GM12878 (cell line): ENCODE data around the gene LEMD2. TPM values are rescaled to one million over a fixed set of nuclear protein-coding genes. Genes with fewer than 3 reads are reported as not detected.

Experiments
- ATAC-seq: fragments of 200-7000 bp; cut with Tn5 transposase; 3 replicates; pipeline ENCODE4 v1.9.1; 2020; ENCODE audit warnings: mild to moderate bottlenecking, moderate library complexity
- BruUV-seq: library from RNA; stranded (reverse); fragments of 400-500 nt; replicated peaks from 2 replicates; lab custom pipeline; 2021; lab: Mats Ljungman, UMichigan
- CTCF ChIA-PET: fragments of 300-600 bp; sonication (Branson Sonifier 250); formaldehyde crosslinking; extraction: SDS; loops from one replicate; lab custom pipeline; 2021; ENCODE audit warnings: inconsistent platforms; lab: Yijun Ruan, JAX
- POLR2A ChIA-PET: fragments of 350-600 bp; formaldehyde crosslinking; extraction: SDS; loops from one replicate; lab custom pipeline; 2021; ENCODE audit warnings: inconsistent platforms; lab: Charles Lee
- RAD21 ChIA-PET: fragments of 300-600 bp; sonication (Branson Sonifier 250); formaldehyde crosslinking; loops from one replicate; lab custom pipeline; 2023; ENCODE audit warnings: antibody characterized with exemption; ENCODE audit not compliant: unreplicated experiment; lab: Charles Lee
- SMC1A ChIA-PET: fragments of 300-600 bp; sonication (Branson Sonifier 250); formaldehyde crosslinking; loops from one replicate; lab custom pipeline; 2023; ENCODE audit not compliant: unreplicated experiment, uncharacterized antibody; lab: Charles Lee
- DNase-seq: peaks from one replicate; pipeline ENCODE4 v3.0.0-alpha.2; 2011; ENCODE audit warnings: low read depth, low spot score
- FAIRE-seq: peaks from 3 replicates; lab custom pipeline; 2011; peaks lifted over from hg19 to GRCh38; lab: Jason Lieb, UNC
- H2AFZ ChIP-seq: 2 replicates; pipeline ENCODE4 v1.6.0; 2011; ENCODE audit warnings: low read depth, low read length, control low read depth; ENCODE audit not compliant: control insufficient read depth
- H3K27ac ChIP-seq: 2 replicates; pipeline ENCODE4 v1.5.1; 2011; ENCODE audit warnings: control low read depth; ENCODE audit not compliant: control insufficient read depth, insufficient read depth
- H3K27me3 ChIP-seq, 2 experiments: replicated peaks in 1 of 2; 2 replicates each; pipeline versions ENCODE4 v1.6.0 to v1.6.1; 2011; ENCODE audit warnings: low read length in 1 of 2; ENCODE audit not compliant: control insufficient read depth in 2 of 2, insufficient read depth in 2 of 2
- H3K36me3 ChIP-seq, 2 experiments: 2 replicates each; pipeline ENCODE4 v1.5.1; 2011; ENCODE audit warnings: low read length in 1 of 2; ENCODE audit not compliant: control insufficient read depth in 2 of 2, insufficient read depth in 2 of 2
- H3K4me1 ChIP-seq: 2 replicates; pipeline ENCODE4 v1.6.1; 2011; ENCODE audit warnings: mild to moderate bottlenecking, low read length, moderate library complexity, mixed read lengths; ENCODE audit not compliant: control insufficient read depth, insufficient read depth
- H3K4me2 ChIP-seq: 2 replicates; pipeline ENCODE4 v1.6.0; 2011; ENCODE audit warnings: control low read depth; ENCODE audit not compliant: control insufficient read depth, insufficient read depth
- H3K4me3 ChIP-seq: fragments of 200-600 bp; sonication (generic); 2 replicates; pipeline ENCODE4 v1.5.1; 2016
- H3K79me2 ChIP-seq: 2 replicates; pipeline ENCODE4 v1.6.0; 2011; ENCODE audit warnings: low read length; ENCODE audit not compliant: control insufficient read depth, insufficient read depth
- H3K9ac ChIP-seq: 2 replicates; pipeline ENCODE4 v1.8.0; 2011; ENCODE audit warnings: low read length, control low read depth, mixed read lengths; ENCODE audit not compliant: control insufficient read depth, insufficient read depth
- H3K9me3 ChIP-seq: replicated peaks from 3 replicates; pipeline ENCODE4 v1.5.1; 2011; ENCODE audit warnings: mild to moderate bottlenecking, low read length; ENCODE audit not compliant: control insufficient read depth, insufficient read depth
- H4K20me1 ChIP-seq: 2 replicates; pipeline ENCODE4 v1.6.0; 2011; ENCODE audit not compliant: control insufficient read depth, insufficient read depth
- CBFB ChIP-seq: IDR thresholded peaks from 2 replicates; pipeline ENCODE4 v1.6.1; 2016; ENCODE audit warnings: antibody characterized with exemption, low read depth
- LARP7 ChIP-seq: fragments of 450-650 bp; IDR thresholded peaks from 2 replicates; pipeline ENCODE4 v1.6.1; 2017; ENCODE audit warnings: mild to moderate bottlenecking
- NBN ChIP-seq: fragments of 450-650 bp; IDR thresholded peaks from 2 replicates; pipeline ENCODE4 v1.6.1; 2016
- STAT3 ChIP-seq: IDR thresholded peaks from 2 replicates; pipeline ENCODE4 v1.6.1; 2011; ENCODE audit warnings: low read depth, low read length, improper control_type of control experiment
- SUPT20H ChIP-seq: IDR thresholded peaks from 2 replicates; pipeline ENCODE4 v1.6.1; 2011; ENCODE audit warnings: low read depth, mild to moderate bottlenecking, low read length, moderate library complexity, borderline replicate concordance; ENCODE audit not compliant: control insufficient read depth
- ZNF217 ChIP-seq: fragments of 450-650 bp; IDR thresholded peaks from 2 replicates; pipeline ENCODE4 v1.6.1; 2017; ENCODE audit warnings: antibody characterized with exemption, mild to moderate bottlenecking
- WGBS: methylation state at CpG from one replicate; pipeline ENCODE4 v1.1.6; 2016; ENCODE audit warnings: low lambda C conversion rate; ENCODE audit not compliant: insufficient replicate concordance, insufficient coverage; ENCODE audit errors: missing lambda C conversion rate; 5-methylcytosine and 5-hydroxymethylcytosine counted together
- in situ Hi-C: fragments of 300-500 bp; cut with MboI; formaldehyde crosslinking; loops from 9 replicates; pipeline ENCODE4 v1.14.3; 2018; ENCODE audit warnings: mixed read lengths
- intact Hi-C: fragments of 100-400 bp; cut with micrococcal nuclease; formaldehyde crosslinking; loops from one replicate; pipeline ENCODE4 v1.14.2; 2022; ENCODE audit not compliant: unreplicated experiment
- polyA plus RNA-seq, 11 experiments: library from polyadenylated mRNA; depleted of rRNA in 4 of 11; unstranded in 6 of 11; stranded (reverse) in 5 of 11; fragments of >200 nt; fragmentation: Nextera tagmentation in 4 of 11; fragmentation: Illumina TruSeq in 1 of 11; extraction: Ambion mirVana in 4 of 11; extraction: Trizol in 1 of 11; gene quantifications; 1 replicate in 1 of 11; 2 replicates in 10 of 11; pipeline versions ENCODE4 v1.2.1 to v1.2.3, GENCODE V29; 2011 to 2016; ENCODE audit warnings: inconsistent platforms in 2 of 11, missing spikeins in 2 of 11, low read depth in 1 of 11
- total RNA-seq, 4 experiments: library from RNA; depleted of rRNA in 3 of 4; stranded (reverse); fragments of >200 nt in 3 of 4; fragmentation: Illumina TruSeq in 1 of 4; extraction: Trizol in 1 of 4; gene quantifications; 2 replicates each; pipeline versions ENCODE4 v1.2.1 to v1.2.3, GENCODE V29; 2013 to 2021
- TF ChIP-seq, protein P1 (sequence below): fragments of 450-650 bp; conservative IDR thresholded peaks from 2 replicates; pipeline ENCODE4 v1.6.1; 2017; ENCODE audit warnings: mild to moderate bottlenecking, moderate library complexity
- TF ChIP-seq, protein P2 (sequence below): IDR thresholded peaks from 2 replicates; pipeline ENCODE4 v1.6.1; 2012; ENCODE audit warnings: low read depth, low read length, improper control_type of control experiment
- TF ChIP-seq, protein P3 (sequence below): fragments of 450-650 bp; IDR thresholded peaks from 2 replicates; pipeline ENCODE4 v1.6.1; 2017; ENCODE audit warnings: mild to moderate bottlenecking, low read depth, inconsistent platforms; ENCODE audit not compliant: poor library complexity, severe bottlenecking

The LEMD2 gene
- total and polyA plus RNA-seq, 10 of the 15 experiments (the other 5 are each of a cell fraction or from before 2014, with no cell fraction given): 0.45 to 47.1 (median 22.8) TPM

DNA sequence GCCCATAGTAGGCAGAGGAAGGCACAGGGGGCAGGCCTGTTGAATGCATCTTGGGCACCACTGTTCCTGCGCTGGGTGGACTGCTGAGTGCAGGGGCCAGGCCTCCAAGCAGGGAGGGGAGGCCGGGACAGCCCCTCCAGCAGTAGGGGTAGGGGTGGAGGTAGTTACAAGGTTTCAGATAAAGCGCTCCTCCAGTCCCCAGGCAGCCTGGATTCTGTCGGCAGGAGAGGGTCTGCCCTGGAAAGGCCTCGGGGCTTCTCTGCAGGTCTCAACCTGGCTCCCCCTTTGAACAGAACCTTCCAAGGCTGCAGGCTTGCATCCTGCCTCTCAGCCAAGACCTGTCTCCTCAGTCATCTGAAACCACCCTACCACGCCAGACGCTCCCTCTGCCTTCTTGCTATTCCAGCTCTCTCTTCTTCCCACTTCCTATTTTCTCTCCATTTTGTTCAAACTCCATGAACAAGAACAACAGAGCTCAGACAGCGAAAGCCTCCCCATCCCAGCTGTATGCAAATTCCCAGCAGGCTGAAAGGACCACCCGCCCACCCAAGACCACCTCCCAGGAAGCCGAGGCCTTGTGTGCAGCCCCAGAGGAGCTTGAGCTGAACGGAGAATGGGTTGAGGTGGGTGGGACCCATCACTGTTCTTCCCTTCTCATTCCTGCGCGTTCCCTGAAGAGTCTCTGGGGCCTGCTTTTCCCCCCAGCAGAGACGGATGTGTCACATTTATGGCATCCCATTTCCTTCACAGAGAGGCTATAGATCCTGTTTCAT is 13.4 kb upstream of the LEMD2 start:
- ChIA-PET POLR2A (no interaction called here), CTCF (interaction anchor here (0.6 kb wide), 1 partner anchor 39 kb away, joined by 3 read pairs; no protein-coding TSS in a partner anchor)
- peaks cover 0 to 6% of the 10 kb centered on the region in 2 experiments; a peak in 3 of 4 replicates for H3K27me3 ChIP-seq

More for the DNA sequence above, 13.4 kb upstream of the LEMD2 start:
- ATAC-seq: no peak
- in situ Hi-C loops (no loop called here), intact Hi-C loops (no loop called here)
- no TSS peak for BruUV-seq
- Histone ChIP-seq H2AFZ (no peak overlapping the region), H3K36me3 (no peaks in the 10 kb centered on the region), H3K4me3 (no peak overlapping the region), H3K9me3 (no peaks in the 10 kb centered on the region), H4K20me1 (no peaks in the 10 kb centered on the region), H3K9ac (no peak overlapping the region), H3K79me2 (no peaks in the 10 kb centered on the region), H3K4me1 (no peaks in the 10 kb centered on the region), H3K27ac (no peak overlapping the region), H3K4me2 (no peak overlapping the region)
- ChIA-PET SMC1A (no interaction called here), RAD21 (no interaction called here)
- 27% methylated on average over 13 of the region's 14 CpGs for WGBS
- no peak for TF ChIP-seq NBN
- TF ChIP-seq ZNF217: no peak
- no peak for TF ChIP-seq CBFB
- no peak for TF ChIP-seq SUPT20H
- TF ChIP-seq LARP7: no peak
- TF ChIP-seq, protein P1, sequence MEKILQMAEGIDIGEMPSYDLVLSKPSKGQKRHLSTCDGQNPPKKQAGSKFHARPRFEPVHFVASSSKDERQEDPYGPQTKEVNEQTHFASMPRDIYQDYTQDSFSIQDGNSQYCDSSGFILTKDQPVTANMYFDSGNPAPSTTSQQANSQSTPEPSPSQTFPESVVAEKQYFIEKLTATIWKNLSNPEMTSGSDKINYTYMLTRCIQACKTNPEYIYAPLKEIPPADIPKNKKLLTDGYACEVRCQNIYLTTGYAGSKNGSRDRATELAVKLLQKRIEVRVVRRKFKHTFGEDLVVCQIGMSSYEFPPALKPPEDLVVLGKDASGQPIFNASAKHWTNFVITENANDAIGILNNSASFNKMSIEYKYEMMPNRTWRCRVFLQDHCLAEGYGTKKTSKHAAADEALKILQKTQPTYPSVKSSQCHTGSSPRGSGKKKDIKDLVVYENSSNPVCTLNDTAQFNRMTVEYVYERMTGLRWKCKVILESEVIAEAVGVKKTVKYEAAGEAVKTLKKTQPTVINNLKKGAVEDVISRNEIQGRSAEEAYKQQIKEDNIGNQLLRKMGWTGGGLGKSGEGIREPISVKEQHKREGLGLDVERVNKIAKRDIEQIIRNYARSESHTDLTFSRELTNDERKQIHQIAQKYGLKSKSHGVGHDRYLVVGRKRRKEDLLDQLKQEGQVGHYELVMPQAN: no peak
- TF ChIP-seq, protein P2, sequence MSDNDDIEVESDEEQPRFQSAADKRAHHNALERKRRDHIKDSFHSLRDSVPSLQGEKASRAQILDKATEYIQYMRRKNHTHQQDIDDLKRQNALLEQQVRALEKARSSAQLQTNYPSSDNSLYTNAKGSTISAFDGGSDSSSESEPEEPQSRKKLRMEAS: no peak
- TF ChIP-seq, protein P3, sequence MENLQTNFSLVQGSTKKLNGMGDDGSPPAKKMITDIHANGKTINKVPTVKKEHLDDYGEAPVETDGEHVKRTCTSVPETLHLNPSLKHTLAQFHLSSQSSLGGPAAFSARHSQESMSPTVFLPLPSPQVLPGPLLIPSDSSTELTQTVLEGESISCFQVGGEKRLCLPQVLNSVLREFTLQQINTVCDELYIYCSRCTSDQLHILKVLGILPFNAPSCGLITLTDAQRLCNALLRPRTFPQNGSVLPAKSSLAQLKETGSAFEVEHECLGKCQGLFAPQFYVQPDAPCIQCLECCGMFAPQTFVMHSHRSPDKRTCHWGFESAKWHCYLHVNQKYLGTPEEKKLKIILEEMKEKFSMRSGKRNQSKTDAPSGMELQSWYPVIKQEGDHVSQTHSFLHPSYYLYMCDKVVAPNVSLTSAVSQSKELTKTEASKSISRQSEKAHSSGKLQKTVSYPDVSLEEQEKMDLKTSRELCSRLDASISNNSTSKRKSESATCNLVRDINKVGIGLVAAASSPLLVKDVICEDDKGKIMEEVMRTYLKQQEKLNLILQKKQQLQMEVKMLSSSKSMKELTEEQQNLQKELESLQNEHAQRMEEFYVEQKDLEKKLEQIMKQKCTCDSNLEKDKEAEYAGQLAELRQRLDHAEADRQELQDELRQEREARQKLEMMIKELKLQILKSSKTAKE: no peak
- no peak for TF ChIP-seq STAT3
- no peak for FAIRE-seq
- no peak for DNase-seq
